Measurements from ENCODE around the gene PSMA3.
"Not testable (repeated sequence)": the region's sequence is repeated elsewhere in the genome, so short reads cannot be mapped to it uniquely, and the experiment has no call there.

PSMA3 gene

GRCh38 chr14:58244556-58245387 is at the start of gene PSMA3:
TSS of gene PSMA3 (plus strand) at chr14:58244843. CDS start at chr14:58244921, 78 bp downstream.
- DNase-seq, result peak; percentile 96

GRCh38 chr14:58196198-58196597 is 48.4 kb upstream of the PSMA3 start:
- DNase-seq, result no peak

GRCh38 chr14:58198086-58198485 is 46.6 kb upstream of the PSMA3 start:
- no peak for DNase-seq

- DNase-seq, result peak; percentile 59
These were observed 44.7 kb upstream of the PSMA3 start, which contains the start of gene ACTR10 for GRCh38 chr14:58199726-58200479. TSS of gene ACTR10 (plus strand) at chr14:58200149. CDS start at chr14:58200218, 69 bp downstream.

- DNase-seq, result no peak
These were observed 44.2 kb upstream of the PSMA3 start for GRCh38 chr14:58200480-58200841.

GRCh38 chr14:58200846-58201245 is 43.8 kb upstream of the PSMA3 start:
- no peak for DNase-seq

- DNase-seq, result no peak
These were observed 31.5 kb upstream of the PSMA3 start for GRCh38 chr14:58213176-58213575.

- no peak for DNase-seq
These were observed 29.3 kb upstream of the PSMA3 start for GRCh38 chr14:58215191-58215914.

- no peak for DNase-seq
These were observed 28.1 kb upstream of the PSMA3 start for GRCh38 chr14:58216544-58216943.

- DNase-seq, result no peak
These were observed 17.4 kb upstream of the PSMA3 start for GRCh38 chr14:58227096-58227819.

GRCh38 chr14:58238252-58239243 is 6.1 kb upstream of the PSMA3 start:
- no peak for DNase-seq

- peak; percentile 53 for DNase-seq
These were observed 5.1 kb upstream of the PSMA3 start for GRCh38 chr14:58239244-58240195.

GRCh38 chr14:58243790-58244555 is 670 bp upstream of the PSMA3 start:
- DNase-seq, result peak; percentile 60

- DNase-seq, result no peak
These were observed 919 bp downstream of the PSMA3 start for GRCh38 chr14:58245562-58245961.

- DNase-seq, result no peak
These were observed 5.0 kb downstream of the PSMA3 start for GRCh38 chr14:58249611-58250010.

GRCh38 chr14:58258156-58258555 is 13.5 kb downstream of the PSMA3 start:
- no peak for DNase-seq

GRCh38 chr14:58262005-58262404 is 17.4 kb downstream of the PSMA3 start:
- not testable (repeated sequence) for DNase-seq

- no peak for DNase-seq
These were observed 20.8 kb downstream of the PSMA3 start for GRCh38 chr14:58265401-58265800.

- DNase-seq, result no peak
These were observed 26.0 kb downstream of the PSMA3 start for GRCh38 chr14:58270628-58271027.
